ENCODE results near the gene DNASE1L1.

- TF ChIP-seq EZH2phosphoT487 (IDR thresholded peaks at IDR 0.05; ENCODE audit: borderline replicate concordance, low read length) (no peak), CTCF (conservative IDR thresholded peaks at IDR 0.05; ENCODE audit: low read depth, low read length) (no peak), EZH2 (IDR thresholded peaks at IDR 0.05; ENCODE audit: low read length, unreplicated experiment) (no peak)
Observed at GRCh38 chrX:154458116-154458953, 49.3 kb upstream of the DNASE1L1 start, which contains the start of gene PLXNA3.
